Dermis lymphatic vessel endothelial cell (primary cell): Measurements from ENCODE around the gene CFAP92. TPM values are rescaled to one million over a fixed set of nuclear protein-coding genes. Genes with fewer than 3 reads are reported as not detected.

ENCODE experiments used
- total RNA-seq: library from RNA; depleted of rRNA; stranded (reverse); fragments of >200 nt; gene quantifications from 2 replicates; pipeline ENCODE4 v1.2.1, GENCODE V29; 2014

Gene CFAP92, protein sequence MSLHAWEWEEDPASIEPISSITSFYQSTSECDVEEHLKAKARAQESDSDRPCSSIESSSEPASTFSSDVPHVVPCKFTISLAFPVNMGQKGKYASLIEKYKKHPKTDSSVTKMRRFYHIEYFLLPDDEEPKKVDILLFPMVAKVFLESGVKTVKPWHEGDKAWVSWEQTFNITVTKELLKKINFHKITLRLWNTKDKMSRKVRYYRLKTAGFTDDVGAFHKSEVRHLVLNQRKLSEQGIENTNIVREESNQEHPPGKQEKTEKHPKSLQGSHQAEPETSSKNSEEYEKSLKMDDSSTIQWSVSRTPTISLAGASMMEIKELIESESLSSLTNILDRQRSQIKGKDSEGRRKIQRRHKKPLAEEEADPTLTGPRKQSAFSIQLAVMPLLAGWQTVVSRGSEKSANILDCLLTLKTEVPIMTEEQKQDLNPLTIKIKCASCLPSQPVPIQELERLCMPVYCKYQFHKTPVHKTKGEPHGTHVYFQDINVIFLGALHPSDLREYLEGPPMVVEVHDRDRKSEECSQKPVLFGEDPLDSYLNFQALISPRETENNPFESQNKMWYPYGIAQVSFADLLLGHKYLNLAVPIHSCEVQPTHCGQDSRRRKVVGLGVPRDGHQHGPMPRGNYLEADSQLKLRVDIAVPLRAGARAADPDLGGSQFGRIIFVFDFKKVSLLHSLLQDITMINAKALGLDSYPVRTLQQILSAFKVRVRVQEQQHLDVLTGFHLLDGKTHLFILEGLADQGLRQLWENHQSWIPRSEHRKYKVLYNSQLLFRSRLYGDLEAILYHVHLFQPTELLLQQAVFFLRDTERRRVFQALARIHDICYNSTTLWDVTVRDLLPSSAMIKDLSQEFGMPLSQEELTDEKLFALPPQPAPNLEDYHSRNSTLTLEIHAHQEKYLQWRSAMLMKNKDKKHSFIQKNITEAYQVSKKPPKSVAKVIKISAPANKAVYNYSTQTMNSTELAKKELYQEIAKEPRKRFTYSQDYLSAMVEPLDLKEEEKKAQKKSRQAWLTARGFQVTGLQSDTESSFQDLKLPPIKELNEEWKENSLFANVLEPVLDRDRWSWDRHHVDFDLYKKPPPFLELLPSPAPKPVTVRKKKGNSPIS
- total RNA-seq: 1.0 and 1.3 TPM in 2 replicates

DNA sequence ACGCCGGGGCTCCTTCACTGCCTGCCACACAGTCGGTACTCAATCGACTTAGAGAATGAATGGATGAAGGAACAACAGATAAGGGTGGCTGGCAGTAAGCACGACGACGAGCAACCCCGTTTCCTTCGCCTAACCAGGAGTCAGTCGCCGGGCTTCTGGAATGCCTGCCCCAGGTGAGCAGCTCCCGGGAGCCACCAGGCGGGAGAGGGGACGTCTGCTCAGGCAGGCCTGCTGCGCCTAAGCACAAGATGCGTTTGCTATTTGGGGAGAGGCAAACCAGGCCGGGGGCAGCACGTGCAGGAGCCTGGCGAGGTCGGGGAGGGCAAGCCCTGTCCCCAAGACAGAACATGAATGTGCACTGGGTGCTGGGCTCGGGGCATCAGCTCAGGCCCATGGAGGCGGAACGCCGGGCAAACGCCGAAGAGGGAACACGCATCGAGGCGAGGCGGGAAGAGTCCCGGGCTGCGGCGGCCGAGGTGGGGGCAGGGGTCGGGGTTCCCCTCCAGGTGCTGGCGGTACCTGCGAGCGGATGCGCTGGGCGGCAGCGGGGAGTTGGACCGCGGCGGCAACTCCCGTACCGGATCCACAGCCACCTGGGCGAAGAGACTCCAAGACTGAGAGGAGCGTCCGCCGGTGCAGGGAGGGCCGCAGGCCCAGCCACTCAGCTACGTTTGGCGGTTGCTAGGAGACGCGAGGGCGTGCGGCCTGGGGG is at the start of gene CFAP92:
CFAP92 (minus strand) TSS at position 616 of the 712 bp plus-strand sequence. CDS start 772 bp downstream, outside the sequence.

DNA sequence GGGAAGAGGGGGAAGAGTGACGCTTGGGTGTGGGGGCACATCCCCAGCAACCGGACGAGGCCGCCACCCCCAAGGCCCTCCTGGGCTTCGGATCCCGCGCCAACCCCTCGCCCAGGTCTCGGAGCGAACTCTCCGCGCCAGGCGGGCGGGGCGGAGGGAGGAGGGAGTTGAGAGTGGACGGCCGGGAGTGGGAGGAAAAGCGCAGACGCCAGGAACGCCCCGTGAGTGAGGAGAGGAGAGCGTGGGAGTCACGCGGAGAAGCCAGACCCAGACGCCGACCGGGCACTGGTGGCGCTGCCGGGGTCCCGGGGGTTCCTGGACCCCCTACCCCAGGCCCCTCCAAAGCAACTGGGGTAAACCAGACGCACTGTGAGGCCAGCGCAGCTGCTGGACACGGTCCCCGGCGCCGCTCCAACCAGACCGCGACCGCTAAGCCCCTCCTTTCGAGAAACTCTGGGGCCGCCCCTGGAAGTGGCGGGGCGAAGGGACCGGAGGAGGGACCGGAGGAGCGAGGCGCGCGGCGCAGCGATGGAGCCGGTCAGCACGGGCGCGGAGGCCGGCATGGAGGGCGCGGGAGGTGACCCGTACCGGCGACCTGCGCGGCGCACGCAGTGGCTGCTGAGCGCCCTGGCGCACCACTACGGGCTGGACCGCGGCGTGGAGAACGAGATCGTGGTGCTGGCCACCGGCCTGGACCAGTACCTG is 7.4 kb upstream of the CFAP92 start, which contains the start of gene EFCC1:
EFCC1 (plus strand) TSS at position 204 of the 705 bp plus-strand sequence; CDS start at position 529, 325 bp downstream.

DNA sequence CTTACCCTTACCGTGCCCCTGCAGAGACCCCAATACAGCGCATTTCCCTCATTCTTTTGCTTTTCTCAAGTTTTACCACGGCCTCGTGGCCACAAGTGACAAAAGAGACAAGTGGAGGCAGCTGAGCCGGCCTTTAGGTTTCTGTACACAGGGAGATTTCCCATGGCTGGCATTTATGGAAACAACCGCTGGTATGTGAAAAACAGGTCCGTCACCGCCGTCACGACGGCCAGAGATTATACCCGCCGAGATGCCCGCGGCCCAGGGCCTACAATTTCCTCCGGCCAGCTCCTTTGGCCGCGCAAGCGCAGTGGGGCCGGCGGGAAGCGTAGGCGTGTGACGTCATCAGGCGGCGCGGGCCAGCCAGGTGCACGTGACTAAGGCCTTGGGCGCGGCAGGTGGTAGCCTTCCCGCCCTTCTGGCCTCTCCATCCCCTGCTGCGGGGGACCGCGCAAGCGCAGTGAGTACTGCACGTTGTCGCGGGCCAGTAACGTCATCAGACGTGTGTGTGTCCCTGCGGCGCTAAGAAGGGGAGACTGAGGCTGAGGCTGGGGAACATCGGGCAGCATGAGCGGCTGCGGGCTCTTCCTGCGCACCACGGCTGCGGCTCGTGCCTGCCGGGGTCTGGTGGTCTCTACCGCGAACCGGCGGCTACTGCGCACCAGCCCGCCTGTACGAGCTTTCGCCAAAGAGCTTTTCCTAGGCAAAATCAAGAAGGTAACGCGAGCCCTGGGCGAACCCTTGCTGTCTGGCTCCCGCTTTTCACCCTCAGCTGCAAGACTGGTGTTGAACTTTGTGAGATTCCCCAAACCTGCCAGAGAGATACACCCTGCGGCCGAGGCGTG is 114.5 kb downstream of the CFAP92 start, which contains the start of gene ACAD9:
ACAD9 (plus strand) TSS at position 496 of the 845 bp plus-strand sequence; CDS start at position 568, 72 bp downstream.

Other genes with a start within 250 kb of the CFAP92 start
- gene ACAD9, start 114.5 kb downstream of the CFAP92 start, total RNA-seq: 30.8 and 30.9 TPM in 2 replicates
- 5.2 and 8.5 TPM in 2 replicates for gene EFCC1, start 7.2 kb upstream of the CFAP92 start, total RNA-seq
- gene GP9, start 66.7 kb upstream of the CFAP92 start, total RNA-seq: 0.11 TPM in 1 of 2 replicates, not detected in the other
- 63.6 and 72.1 TPM in 2 replicates for gene RAB43, start 127.7 kb upstream of the CFAP92 start, total RNA-seq
- 58.1 and 67.2 TPM in 2 replicates for gene ISY1, start 167.0 kb upstream of the CFAP92 start, total RNA-seq
- gene CNBP, start 189.8 kb upstream of the CFAP92 start, total RNA-seq: 303 and 305 TPM in 2 replicates